Activated T-helper 17 cell treated with anti-CD3 and anti-CD28 coated beads, Interleukin-2, amount 50 U/mL, for 72 hours (primary cell): ENCODE measurements around the gene AFAP1. TPM values are rescaled to one million over a fixed set of nuclear protein-coding genes. Genes with fewer than 3 reads are reported as not detected.

Experiments used
- ATAC-seq: fragments of 150-1000 bp; cut with Tn5 transposase; replicated peaks from 2 replicates; pipeline ENCODE4 v1.10.0; 2021; ENCODE audit warnings: mild to moderate bottlenecking, moderate library complexity
- H3K27ac Mint-ChIP-seq: one replicate; pipeline ENCODE4 v1.8.0; 2022; ENCODE audit warnings: mixed read lengths
- H3K27me3 Mint-ChIP-seq: one replicate; pipeline ENCODE4 v1.8.0; 2022; ENCODE audit warnings: mixed read lengths
- H3K36me3 Mint-ChIP-seq: one replicate; pipeline ENCODE4 v1.8.0; 2022; ENCODE audit warnings: low read depth, mild to moderate bottlenecking, mixed read lengths
- H3K4me1 Mint-ChIP-seq: one replicate; pipeline ENCODE4 v1.8.0; 2022; ENCODE audit warnings: mixed read lengths
- H3K4me3 Mint-ChIP-seq: one replicate; pipeline ENCODE4 v1.8.0; 2022; ENCODE audit warnings: mild to moderate bottlenecking, mixed read lengths
- H3K9me3 Mint-ChIP-seq: one replicate; pipeline ENCODE4 v1.8.0; 2022; ENCODE audit warnings: mixed read lengths
- total RNA-seq, 2 donors: library from RNA; stranded (reverse); gene quantifications; one replicate each; pipeline ENCODE4 v1.2.3, GENCODE V29; 2022

The AFAP1 gene
- total RNA-seq, 2 donors from 2014 or later, result 20.1 to 29.8 TPM

- Mint-ChIP-seq H3K27me3 (no peaks in the 10 kb centered on the region), H3K36me3 (no peaks in the 10 kb centered on the region), H3K4me3 (no peak overlapping the region), H3K9me3 (no peaks in the 10 kb centered on the region), H3K27ac (no peak overlapping the region), H3K4me1 (peaks cover 9% of the 10 kb centered on the region)
- ATAC-seq, result no peak
These were observed 183.6 kb downstream of the AFAP1 start for GRCh38 chr4:7756071-7756470.

GRCh38 chr4:7755561-7755960, 184.1 kb downstream of the AFAP1 start:
- H3K9me3 Mint-ChIP-seq, result no peaks in the 10 kb centered on the region

DNA sequence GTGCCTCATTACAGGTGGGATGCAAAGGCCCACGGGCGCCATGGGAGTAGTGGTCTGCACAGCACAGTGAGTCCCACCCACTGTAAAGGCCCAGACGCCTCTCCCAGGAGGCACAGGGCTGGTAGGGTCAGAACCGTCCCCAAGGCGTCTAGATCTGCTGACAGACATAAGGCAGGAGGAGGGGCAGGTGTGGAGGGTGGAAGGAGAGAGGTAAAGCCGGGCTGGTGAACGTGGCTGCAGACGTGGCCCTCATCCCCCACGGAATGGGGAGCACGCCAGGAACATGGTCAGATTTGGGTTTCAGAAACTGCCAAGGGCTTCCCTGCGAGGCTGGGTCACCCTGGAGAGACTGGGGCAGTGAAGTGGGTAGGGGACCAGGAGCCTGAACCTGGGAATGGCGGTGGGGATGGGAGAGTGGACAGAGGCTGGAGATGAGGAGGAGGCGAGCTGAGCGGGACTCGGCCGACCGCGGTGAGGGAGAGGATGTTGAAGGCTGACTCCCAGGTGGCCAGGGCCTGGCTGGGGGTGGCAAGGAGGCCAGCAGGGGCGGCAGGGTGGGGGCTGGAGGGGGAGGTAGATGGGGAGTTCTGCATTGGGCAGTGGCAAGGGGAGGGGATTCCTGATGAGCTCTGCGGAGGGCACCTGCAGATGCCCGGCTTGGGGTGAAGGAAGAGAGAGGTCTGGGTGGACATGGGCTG, 184.9 kb downstream of the AFAP1 start:
- no peak overlapping the region for H3K27ac Mint-ChIP-seq

More at GRCh38 chr4:7755561-7755960, 184.1 kb downstream of the AFAP1 start:
- ATAC-seq, result no peak
- peaks cover 9% of the 10 kb centered on the region for H3K4me1 Mint-ChIP-seq
- H3K27ac Mint-ChIP-seq, result no peak overlapping the region
- no peaks in the 10 kb centered on the region for H3K36me3 Mint-ChIP-seq
- H3K4me3 Mint-ChIP-seq, result no peak overlapping the region
- H3K27me3 Mint-ChIP-seq, result no peaks in the 10 kb centered on the region

GRCh38 chr4:7753931-7754465, 185.7 kb downstream of the AFAP1 start:
- no peaks in the 10 kb centered on the region for H3K36me3 Mint-ChIP-seq
- ATAC-seq, result no peak
- H3K27ac Mint-ChIP-seq, result no peak overlapping the region
- no peaks in the 10 kb centered on the region for H3K27me3 Mint-ChIP-seq
- H3K4me3 Mint-ChIP-seq, result no peak overlapping the region
- peaks cover 15% of the 10 kb centered on the region for H3K4me1 Mint-ChIP-seq
- no peaks in the 10 kb centered on the region for H3K9me3 Mint-ChIP-seq

More for the DNA sequence above, 184.9 kb downstream of the AFAP1 start:
- no peak overlapping the region for H3K4me3 Mint-ChIP-seq
- H3K9me3 Mint-ChIP-seq, result no peaks in the 10 kb centered on the region
- no peaks in the 10 kb centered on the region for H3K27me3 Mint-ChIP-seq
- no peaks in the 10 kb centered on the region for H3K36me3 Mint-ChIP-seq
- ATAC-seq, result no peak
- H3K4me1 Mint-ChIP-seq, result peaks cover 13% of the 10 kb centered on the region

GRCh38 chr4:7753271-7753670, 186.4 kb downstream of the AFAP1 start:
- Mint-ChIP-seq H3K4me1 (peaks cover 17% of the 10 kb centered on the region), H3K9me3 (no peaks in the 10 kb centered on the region), H3K27ac (no peak overlapping the region), H3K27me3 (no peaks in the 10 kb centered on the region), H3K4me3 (no peak overlapping the region), H3K36me3 (no peaks in the 10 kb centered on the region)
- no peak for ATAC-seq

- no peaks in the 10 kb centered on the region for H3K9me3 Mint-ChIP-seq
- H3K4me1 Mint-ChIP-seq, result peaks cover 17% of the 10 kb centered on the region
- no peak overlapping the region for H3K27ac Mint-ChIP-seq
- no peaks in the 10 kb centered on the region for H3K36me3 Mint-ChIP-seq
- no peak overlapping the region for H3K4me3 Mint-ChIP-seq
- no peak for ATAC-seq
- no peaks in the 10 kb centered on the region for H3K27me3 Mint-ChIP-seq
These were observed 187.0 kb downstream of the AFAP1 start for GRCh38 chr4:7752649-7753048.

DNA sequence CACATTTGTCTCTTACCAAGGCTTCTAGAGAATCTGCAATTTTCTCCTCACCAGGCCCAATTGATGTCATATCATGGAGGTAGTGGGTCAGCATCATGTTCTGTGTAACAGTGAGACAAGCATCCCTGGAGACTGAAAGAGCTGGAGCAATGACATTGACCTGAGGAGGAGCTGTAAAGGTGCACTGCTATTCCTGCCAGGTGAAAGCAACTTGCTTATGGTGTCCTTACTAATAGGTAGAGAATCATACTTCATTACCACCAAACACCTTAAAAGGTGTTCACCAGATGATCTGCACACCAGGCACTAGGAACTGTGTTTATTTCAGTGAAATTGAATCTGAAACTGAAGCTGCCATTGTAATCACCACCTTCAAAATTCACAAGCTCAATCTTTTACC, 188.7 kb downstream of the AFAP1 start:
- Mint-ChIP-seq H3K9me3 (no peaks in the 10 kb centered on the region), H3K36me3 (no peaks in the 10 kb centered on the region), H3K4me3 (no peak overlapping the region), H3K27ac (no peak overlapping the region), H3K27me3 (no peaks in the 10 kb centered on the region), H3K4me1 (peaks cover 17% of the 10 kb centered on the region)
- ATAC-seq, result no peak

DNA sequence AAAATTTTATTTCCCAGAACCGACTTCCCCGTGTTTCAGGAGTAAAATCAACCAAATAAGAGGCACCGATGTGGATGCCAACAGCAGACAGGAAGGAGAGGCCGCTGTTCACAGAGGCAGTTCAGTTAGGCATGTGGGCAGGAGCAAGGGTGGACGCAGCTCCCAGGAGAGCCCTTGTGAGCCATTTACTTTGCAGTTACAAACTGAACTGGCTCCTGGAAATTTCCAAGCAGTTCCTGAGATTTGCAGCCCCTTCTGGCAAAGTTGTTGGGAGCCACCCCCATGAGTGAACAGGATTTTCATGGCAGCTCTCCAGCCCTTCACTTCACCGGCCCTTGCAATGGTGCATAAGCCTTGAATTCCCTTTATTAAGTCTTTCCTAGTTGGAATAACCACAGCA, 189.1 kb downstream of the AFAP1 start:
- Mint-ChIP-seq H3K4me3 (no peak overlapping the region), H3K27me3 (no peaks in the 10 kb centered on the region), H3K4me1 (peaks cover 17% of the 10 kb centered on the region), H3K27ac (no peak overlapping the region), H3K36me3 (no peaks in the 10 kb centered on the region), H3K9me3 (no peaks in the 10 kb centered on the region)
- no peak for ATAC-seq

DNA sequence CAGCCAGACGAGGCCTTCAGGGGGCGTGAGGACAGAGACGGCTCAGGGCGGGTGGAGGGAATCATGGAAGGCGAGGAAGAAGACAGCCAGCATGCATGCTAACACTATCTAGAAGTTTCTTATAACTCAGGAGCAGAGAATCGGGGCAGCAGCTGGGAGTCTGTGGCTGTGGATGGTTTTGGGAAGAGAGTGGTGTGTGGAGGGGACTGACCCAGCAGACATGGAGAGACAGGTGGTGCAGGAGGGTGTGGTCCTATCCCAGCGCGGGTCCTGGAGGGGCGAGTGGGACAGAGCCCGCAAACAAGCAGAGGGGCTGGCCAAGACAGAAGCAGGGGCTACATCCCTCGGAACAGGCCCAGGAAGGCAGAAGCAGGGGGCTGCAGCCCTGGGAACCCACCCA, 192.1 kb downstream of the AFAP1 start:
- Mint-ChIP-seq H3K4me1 (peaks cover 20% of the 10 kb centered on the region), H3K36me3 (no peaks in the 10 kb centered on the region), H3K27ac (peak overlapping the region; percentile 39), H3K27me3 (no peaks in the 10 kb centered on the region), H3K4me3 (no peak overlapping the region), H3K9me3 (no peaks in the 10 kb centered on the region)
- no peak for ATAC-seq

GRCh38 chr4:7747062-7747385, 192.6 kb downstream of the AFAP1 start:
- Mint-ChIP-seq H3K27me3 (no peaks in the 10 kb centered on the region), H3K4me3 (no peak overlapping the region), H3K36me3 (no peaks in the 10 kb centered on the region), H3K4me1 (peaks cover 20% of the 10 kb centered on the region), H3K9me3 (no peaks in the 10 kb centered on the region), H3K27ac (peak overlapping the region; percentile 39)
- no peak for ATAC-seq

- Mint-ChIP-seq H3K27me3 (no peaks in the 10 kb centered on the region), H3K4me1 (peaks cover 20% of the 10 kb centered on the region)
These were observed 193.2 kb downstream of the AFAP1 start for GRCh38 chr4:7746351-7747061.

GRCh38 chr4:7745301-7745885, 194.3 kb downstream of the AFAP1 start:
- ATAC-seq, result no peak
- H3K4me3 Mint-ChIP-seq, result no peak overlapping the region
- H3K36me3 Mint-ChIP-seq, result no peaks in the 10 kb centered on the region
- no peaks in the 10 kb centered on the region for H3K27me3 Mint-ChIP-seq
- H3K9me3 Mint-ChIP-seq, result no peaks in the 10 kb centered on the region
- peaks cover 20% of the 10 kb centered on the region for H3K4me1 Mint-ChIP-seq
- no peak overlapping the region for H3K27ac Mint-ChIP-seq

More at GRCh38 chr4:7746351-7747061, 193.2 kb downstream of the AFAP1 start:
- ATAC-seq, result no peak
- Mint-ChIP-seq H3K9me3 (no peaks in the 10 kb centered on the region), H3K4me3 (no peak overlapping the region), H3K36me3 (no peaks in the 10 kb centered on the region), H3K27ac (peak overlapping the region; percentile 39)

DNA sequence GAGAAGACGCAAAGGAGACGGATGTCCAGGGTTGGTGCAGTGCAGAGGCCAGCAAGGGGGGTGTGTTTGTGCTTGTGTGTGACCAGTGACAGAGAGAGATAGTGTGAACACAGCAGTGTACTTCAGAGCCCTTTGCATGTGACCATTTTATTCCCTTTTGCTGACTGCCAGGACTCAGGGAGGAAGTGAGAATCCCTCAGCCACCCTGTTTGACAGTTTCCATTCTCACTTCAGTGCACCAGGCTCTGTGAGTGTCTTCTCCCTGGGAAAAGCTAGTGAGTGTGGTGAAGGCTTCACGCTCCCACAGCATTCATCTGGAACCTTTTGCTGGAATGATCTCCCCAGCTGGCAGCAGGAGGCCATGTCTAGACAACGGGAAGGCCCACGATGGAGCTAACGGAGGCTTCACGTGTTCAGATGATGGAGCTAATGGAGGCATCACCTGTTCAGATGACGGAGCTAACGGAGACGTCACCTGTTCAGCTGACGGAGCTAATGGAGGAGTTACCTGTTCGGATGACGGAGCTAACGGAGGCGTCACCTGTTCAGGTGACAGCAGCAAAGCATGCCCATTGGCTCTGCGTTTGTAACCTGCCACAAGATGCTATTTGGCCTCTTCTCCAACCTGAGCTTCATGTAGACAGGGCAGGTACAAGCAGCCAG, 195.4 kb downstream of the AFAP1 start:
- no peaks in the 10 kb centered on the region for H3K27me3 Mint-ChIP-seq
- no peak overlapping the region for H3K4me3 Mint-ChIP-seq
- H3K9me3 Mint-ChIP-seq, result no peaks in the 10 kb centered on the region
- no peaks in the 10 kb centered on the region for H3K36me3 Mint-ChIP-seq
- ATAC-seq, result no peak
- H3K4me1 Mint-ChIP-seq, result peaks cover 9% of the 10 kb centered on the region
- H3K27ac Mint-ChIP-seq, result no peak overlapping the region

- Mint-ChIP-seq H3K27me3 (no peaks in the 10 kb centered on the region), H3K4me1 (peaks cover 4% of the 10 kb centered on the region), H3K4me3 (no peak overlapping the region), H3K9me3 (no peaks in the 10 kb centered on the region), H3K36me3 (no peaks in the 10 kb centered on the region), H3K27ac (no peak overlapping the region)
- no peak for ATAC-seq
These were observed 196.8 kb downstream of the AFAP1 start for GRCh38 chr4:7742807-7743280.
